ENCODE measurements around the gene ZBTB21.
A peak's percentile ranks its signal among the peaks of the same experiment; 100 is the strongest.

The ZBTB21 gene

GRCh38 chr21:42009831-42010506 lies at the start of gene ZBTB21:
Gene ZBTB21 (minus strand): TSS chr21:42010360. CDS start chr21:41994095, 16,265 bp downstream.
- peak; percentile 96 for DNase-seq

GRCh38 chr21:42059721-42060120 lies 49.6 kb upstream of the ZBTB21 start:
- DNase-seq, result no peak

GRCh38 chr21:42059141-42059540 lies 49.0 kb upstream of the ZBTB21 start:
- no peak for DNase-seq

GRCh38 chr21:42058631-42059111 lies 48.5 kb upstream of the ZBTB21 start:
- DNase-seq, result no peak

GRCh38 chr21:42057851-42058437 lies 47.8 kb upstream of the ZBTB21 start:
- DNase-seq, result no peak

- peak; percentile 93 for DNase-seq
Observed at GRCh38 chr21:42056996-42057689, 47.0 kb upstream of the ZBTB21 start.

- peak; percentile 29 for DNase-seq
Observed at GRCh38 chr21:42056468-42056867, 46.3 kb upstream of the ZBTB21 start.

- DNase-seq, result no peak
Observed at GRCh38 chr21:42055425-42055824, 45.3 kb upstream of the ZBTB21 start.

- no peak for DNase-seq
Observed at GRCh38 chr21:42051788-42052187, 41.6 kb upstream of the ZBTB21 start.

- no peak for DNase-seq
Observed at GRCh38 chr21:42049578-42050430, 39.6 kb upstream of the ZBTB21 start.

- DNase-seq, result no peak
Observed at GRCh38 chr21:42048870-42049577, 38.9 kb upstream of the ZBTB21 start.

- no peak for DNase-seq
Observed at GRCh38 chr21:42047821-42048613, 37.9 kb upstream of the ZBTB21 start.

- DNase-seq, result no peak
Observed at GRCh38 chr21:42044871-42045495, 34.8 kb upstream of the ZBTB21 start.

- DNase-seq, result no peak
Observed at GRCh38 chr21:42043961-42044360, 33.8 kb upstream of the ZBTB21 start.

- DNase-seq, result no peak
Observed at GRCh38 chr21:42043201-42043895, 33.2 kb upstream of the ZBTB21 start.

- DNase-seq, result no peak
Observed at GRCh38 chr21:42042651-42043050, 32.5 kb upstream of the ZBTB21 start.

- no peak for DNase-seq
Observed at GRCh38 chr21:42041711-42042110, 31.6 kb upstream of the ZBTB21 start.

- DNase-seq, result no peak
Observed at GRCh38 chr21:42041246-42041645, 31.1 kb upstream of the ZBTB21 start.

- DNase-seq, result no peak
Observed at GRCh38 chr21:42040411-42041180, 30.4 kb upstream of the ZBTB21 start.
